NCI-H2196 treated with DMSO at 0.1 percent for 48 hours (cell line): ENCODE results near the gene GOLGA2.

ENCODE experiments used
- DNase-seq: peaks from one replicate; lab custom pipeline; 2025; ENCODE audit not compliant: unreplicated experiment; lab: John Stamatoyannopoulos, UW

Gene GOLGA2

GRCh38 chr9:128215491-128216409 lies 60.1 kb downstream of the GOLGA2 start:
- DNase-seq: no peak

- no peak for DNase-seq
These were observed 61.0 kb downstream of the GOLGA2 start for GRCh38 chr9:128214571-128215490.

DNA sequence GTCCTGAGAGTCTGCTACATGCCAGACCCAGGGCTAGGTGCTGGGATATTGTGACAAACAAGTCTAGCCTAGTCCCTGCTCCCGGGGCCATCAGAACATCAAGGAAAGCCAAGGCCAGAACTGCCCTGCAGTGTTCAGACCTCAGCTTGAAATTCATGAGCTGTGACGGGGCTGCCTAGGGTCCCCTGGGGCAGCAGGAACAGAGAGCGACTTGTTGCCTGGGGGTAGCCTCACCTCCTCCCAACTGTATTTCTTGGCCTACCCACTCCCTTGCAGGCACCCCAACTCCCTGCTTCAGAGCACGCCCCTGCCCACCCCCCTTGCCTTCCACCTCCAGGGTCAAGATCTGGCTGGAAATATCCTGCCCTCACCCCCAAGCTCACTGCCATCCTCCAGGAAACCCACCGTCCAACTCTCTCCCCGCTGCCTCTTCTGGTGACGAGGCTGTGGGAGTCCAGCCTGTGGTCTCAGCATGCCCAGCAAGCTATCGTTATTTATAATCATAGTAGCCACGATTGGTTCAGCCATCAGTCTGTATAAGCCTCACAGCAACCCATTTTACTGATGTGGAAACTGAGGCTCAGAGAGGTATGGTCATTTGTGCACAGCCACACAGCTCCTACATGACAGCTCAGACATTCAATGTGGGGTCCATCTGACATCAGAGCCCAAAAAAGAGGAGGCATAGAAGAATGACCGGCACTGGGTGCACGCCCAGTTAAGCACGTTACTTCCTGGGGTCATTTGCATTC lies 61.9 kb downstream of the GOLGA2 start:
- no peak for DNase-seq

DNA sequence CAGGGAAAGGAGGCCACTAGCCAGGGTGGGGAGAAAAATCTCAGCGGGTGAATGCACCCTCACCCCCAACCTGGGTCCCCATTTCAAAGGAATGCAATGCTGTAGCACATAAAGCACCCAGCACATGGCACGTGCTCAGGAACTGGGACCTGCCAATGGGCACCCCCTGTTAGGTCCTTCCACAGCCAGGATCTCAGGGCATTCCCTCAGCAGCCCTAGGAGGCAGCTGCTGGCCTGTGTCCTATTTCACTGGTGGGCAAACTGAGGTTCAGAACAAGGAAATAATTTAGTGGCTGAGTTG lies 63.9 kb downstream of the GOLGA2 start:
- no peak for DNase-seq

GRCh38 chr9:128211186-128211980 lies 64.4 kb downstream of the GOLGA2 start:
- no peak for DNase-seq

GRCh38 chr9:128208946-128209669 lies 66.7 kb downstream of the GOLGA2 start:
- no peak for DNase-seq

DNA sequence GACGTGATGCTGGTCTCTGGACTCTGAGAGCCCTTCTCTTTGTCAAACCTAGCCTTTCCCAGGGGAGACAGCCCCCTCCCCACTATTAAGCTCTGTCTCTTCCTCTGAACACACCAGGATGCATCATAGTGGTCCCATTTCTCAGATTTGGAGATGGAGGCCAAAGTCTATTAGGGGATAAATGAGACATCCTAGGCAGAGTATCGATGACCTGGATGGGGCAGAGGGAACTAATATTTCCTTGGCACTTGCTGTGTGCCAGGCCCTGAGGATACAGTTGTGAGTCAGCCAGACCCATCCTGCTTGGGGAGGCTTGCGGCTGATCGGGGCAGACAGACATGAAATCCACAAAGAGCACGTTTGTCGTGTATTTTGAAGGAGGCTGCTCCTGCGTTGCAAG lies 67.4 kb downstream of the GOLGA2 start:
- DNase-seq: no peak

GRCh38 chr9:128206916-128207910 lies 68.6 kb downstream of the GOLGA2 start:
- no peak for DNase-seq

DNA sequence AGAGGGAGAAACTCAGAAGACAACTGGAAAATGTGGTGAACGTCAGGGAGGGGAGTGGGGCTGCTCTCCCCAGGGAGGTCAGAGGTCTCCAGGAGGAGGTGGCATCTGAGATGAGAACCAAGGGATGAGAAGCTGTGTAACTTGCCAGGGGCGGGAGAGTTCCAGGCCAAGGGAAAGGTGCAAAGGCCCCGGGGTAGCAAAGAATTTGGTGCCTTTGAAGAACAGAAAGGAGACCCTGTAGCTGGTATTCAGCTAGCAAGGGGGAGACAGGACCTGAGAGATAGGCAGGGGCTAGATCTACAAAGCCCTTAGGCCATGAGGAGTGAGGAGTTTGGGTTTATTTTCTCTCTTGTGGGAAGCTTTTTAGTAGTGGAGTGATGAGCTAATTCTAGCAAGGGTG lies 69.3 kb downstream of the GOLGA2 start:
- DNase-seq: no peak
